GM12892 (cell line): ENCODE data around the gene RASGRP2.

ENCODE experiments used
- POLR2A ChIP-seq: IDR thresholded peaks from 2 replicates; pipeline ENCODE4 v1.6.1; 2011; ENCODE audit warnings: low read depth, low read length, control low read depth
- POLR2AphosphoS5 ChIP-seq: IDR thresholded peaks from 2 replicates; pipeline ENCODE4 v1.6.1; 2011; ENCODE audit warnings: low read depth, low read length, control low read depth
- TAF1 ChIP-seq: IDR thresholded peaks from 2 replicates; pipeline ENCODE4 v1.6.1; 2011; ENCODE audit warnings: low read depth, mild to moderate bottlenecking, control low read depth, low read length, borderline replicate concordance

GRCh38 chr11:64718780-64719124, 25.2 kb downstream of the RASGRP2 start:
- TF ChIP-seq POLR2A (no peak), POLR2AphosphoS5 (no peak), TAF1 (no peak)
